MCF 10A (cell line): ENCODE measurements around the gene HARBI1. TPM values are rescaled to one million over a fixed set of nuclear protein-coding genes. Genes with fewer than 3 reads are reported as not detected.

Experiments
- BruUV-seq: library from RNA; stranded (reverse); fragments of 400-500 nt; replicated peaks from 2 replicates; lab custom pipeline; 2021; lab: Mats Ljungman, UMichigan
- CTCF ChIA-PET: fragments of 300-600 bp; sonication (Branson Sonifier 250); formaldehyde crosslinking; extraction: SDS; loops from one replicate; lab custom pipeline; 2021; ENCODE audit warnings: antibody characterized with exemption, inconsistent platforms; lab: Yijun Ruan, JAX
- POLR2A ChIA-PET: fragments of 300-600, 350-650 bp; sonication (Branson Sonifier 250); formaldehyde crosslinking; extraction: SDS; loops from one replicate; lab custom pipeline; 2020; ENCODE audit warnings: antibody characterized with exemption, inconsistent platforms; lab: Yijun Ruan, JAX
- DNase-seq: peaks from one replicate; pipeline ENCODE4 v3.0.0-alpha.2; 2018; ENCODE audit not compliant: unreplicated experiment
- H3K27ac Mint-ChIP-seq: one replicate; pipeline ENCODE4 v1.8.0; 2022; ENCODE audit warnings: mild to moderate bottlenecking, low read depth, mixed read lengths; ENCODE audit not compliant: unreplicated experiment
- H3K27me3 Mint-ChIP-seq: one replicate; pipeline ENCODE4 v1.8.0; 2022; ENCODE audit warnings: mixed read lengths; ENCODE audit not compliant: insufficient read depth, unreplicated experiment
- H3K36me3 Mint-ChIP-seq: one replicate; pipeline ENCODE4 v1.8.0; 2022; ENCODE audit warnings: mild to moderate bottlenecking, moderate library complexity, mixed read lengths; ENCODE audit not compliant: insufficient read depth, unreplicated experiment
- H3K4me1 Mint-ChIP-seq: one replicate; pipeline ENCODE4 v1.8.0; 2022; ENCODE audit warnings: mixed read lengths; ENCODE audit not compliant: insufficient read depth, unreplicated experiment
- H3K4me3 Mint-ChIP-seq: one replicate; pipeline ENCODE4 v1.8.0; 2022; ENCODE audit warnings: mild to moderate bottlenecking, moderate library complexity, mixed read lengths; ENCODE audit not compliant: unreplicated experiment
- H3K9me3 Mint-ChIP-seq: one replicate; pipeline ENCODE4 v1.8.0; 2022; ENCODE audit warnings: mixed read lengths; ENCODE audit not compliant: unreplicated experiment
- intact Hi-C: fragments of 100-400 bp; cut with micrococcal nuclease; formaldehyde crosslinking; loops from 2 replicates; pipeline ENCODE4 v1.14.1; 2022
- total RNA-seq: library from RNA; stranded (reverse); gene quantifications from 2 replicates; pipeline ENCODE4 v1.2.3, GENCODE V29; 2022
- TF ChIP-seq, protein P1 (sequence below): fragments of 200-600 bp; IDR thresholded peaks from one replicate; pipeline ENCODE4 v1.8.0; 2022; ENCODE audit warnings: antibody characterized with exemption, mild to moderate bottlenecking; ENCODE audit not compliant: unreplicated experiment

HARBI1 gene
- total RNA-seq, 1 experiment from 2014 or later, result 6.8 TPM

- DNase-seq, result no peak
- H3K27me3 Mint-ChIP-seq, result no peaks in the 10 kb centered on the region
- POLR2A ChIA-PET, result interaction anchor here (0.8 to 4.6 kb wide), 2 partner anchors 10 to 46 kb away, joined by 5 to 14 read pairs; no protein-coding TSS in a partner anchor
- TF ChIP-seq, protein P1, sequence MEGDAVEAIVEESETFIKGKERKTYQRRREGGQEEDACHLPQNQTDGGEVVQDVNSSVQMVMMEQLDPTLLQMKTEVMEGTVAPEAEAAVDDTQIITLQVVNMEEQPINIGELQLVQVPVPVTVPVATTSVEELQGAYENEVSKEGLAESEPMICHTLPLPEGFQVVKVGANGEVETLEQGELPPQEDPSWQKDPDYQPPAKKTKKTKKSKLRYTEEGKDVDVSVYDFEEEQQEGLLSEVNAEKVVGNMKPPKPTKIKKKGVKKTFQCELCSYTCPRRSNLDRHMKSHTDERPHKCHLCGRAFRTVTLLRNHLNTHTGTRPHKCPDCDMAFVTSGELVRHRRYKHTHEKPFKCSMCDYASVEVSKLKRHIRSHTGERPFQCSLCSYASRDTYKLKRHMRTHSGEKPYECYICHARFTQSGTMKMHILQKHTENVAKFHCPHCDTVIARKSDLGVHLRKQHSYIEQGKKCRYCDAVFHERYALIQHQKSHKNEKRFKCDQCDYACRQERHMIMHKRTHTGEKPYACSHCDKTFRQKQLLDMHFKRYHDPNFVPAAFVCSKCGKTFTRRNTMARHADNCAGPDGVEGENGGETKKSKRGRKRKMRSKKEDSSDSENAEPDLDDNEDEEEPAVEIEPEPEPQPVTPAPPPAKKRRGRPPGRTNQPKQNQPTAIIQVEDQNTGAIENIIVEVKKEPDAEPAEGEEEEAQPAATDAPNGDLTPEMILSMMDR, result no peak
- no peak overlapping the region for H3K4me3 Mint-ChIP-seq
- intact Hi-C loops, result no loop called here
- no peaks in the 10 kb centered on the region for H3K9me3 Mint-ChIP-seq
- CTCF ChIA-PET, result interaction anchor here (0.6 kb wide), 1 partner anchor 135 kb away, joined by 3 read pairs; no protein-coding TSS in a partner anchor
- peaks cover 83% of the 10 kb centered on the region for H3K36me3 Mint-ChIP-seq
- no peaks in the 10 kb centered on the region for H3K4me1 Mint-ChIP-seq
- no TSS peak for BruUV-seq
- H3K27ac Mint-ChIP-seq, result no peak overlapping the region
Observed at GRCh38 chr11:46664612-46665011, 47.6 kb upstream of the HARBI1 start.

DNA sequence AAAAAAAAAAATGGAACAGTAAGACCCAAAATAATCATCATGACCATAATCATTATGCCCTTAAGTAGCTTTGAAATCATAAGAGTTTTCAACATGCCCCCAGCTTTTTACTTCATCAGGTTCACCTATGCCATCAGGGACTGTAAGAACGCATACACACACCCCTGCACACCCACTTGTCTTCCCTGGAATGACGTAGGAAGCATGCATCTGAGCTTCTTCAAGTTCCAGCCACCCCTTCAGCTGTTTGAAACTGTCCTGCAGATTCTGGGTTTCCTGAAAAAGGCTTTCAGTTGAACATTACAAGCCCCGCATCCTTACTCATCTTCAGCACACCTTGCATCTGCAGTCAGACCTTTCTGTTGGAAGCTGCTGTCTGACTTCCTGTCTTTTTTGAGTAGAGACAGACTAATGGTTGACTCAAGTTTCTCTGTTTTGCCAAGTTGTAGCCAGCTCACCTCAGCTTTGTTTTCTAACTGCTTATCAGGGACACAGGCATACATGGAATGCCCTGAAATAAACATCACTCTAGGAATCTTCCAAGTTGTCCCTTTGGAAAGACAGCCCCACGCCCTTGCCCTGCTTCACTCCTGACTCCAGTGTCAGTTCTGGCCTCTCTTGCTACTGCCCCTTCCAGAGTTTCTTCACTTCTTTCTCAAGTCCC lies 46.4 kb upstream of the HARBI1 start:
- ChIA-PET POLR2A (interaction anchor here (0.6 to 4.6 kb wide), 2 partner anchors 11 to 109 kb away, joined by 4 to 14 read pairs; no protein-coding TSS in a partner anchor), CTCF (interaction anchor here (0.6 kb wide), 2 partner anchors 295 to 691 kb away, joined by 3 read pairs; no protein-coding TSS in a partner anchor)
- intact Hi-C loops, result no loop called here
- DNase-seq, result no peak
- H3K36me3 Mint-ChIP-seq, result peaks cover 87% of the 10 kb centered on the region
- H3K4me3 Mint-ChIP-seq, result no peak overlapping the region
- TF ChIP-seq, protein P1, result no peak
- H3K9me3 Mint-ChIP-seq, result no peaks in the 10 kb centered on the region
- BruUV-seq, result no TSS peak
- peaks cover under 1% of the 10 kb centered on the region for H3K4me1 Mint-ChIP-seq
- H3K27ac Mint-ChIP-seq, result peak overlapping the region; percentile 44
- H3K27me3 Mint-ChIP-seq, result no peaks in the 10 kb centered on the region

- H3K9me3 Mint-ChIP-seq, result no peaks in the 10 kb centered on the region
- H3K4me1 Mint-ChIP-seq, result peaks cover 10% of the 10 kb centered on the region
- no TSS peak for BruUV-seq
- no peak overlapping the region for H3K27ac Mint-ChIP-seq
- no peaks in the 10 kb centered on the region for H3K27me3 Mint-ChIP-seq
- POLR2A ChIA-PET, result interaction anchor here (4.6 kb wide), 1 partner anchor 12 kb away, joined by 14 read pairs; no protein-coding TSS in a partner anchor
- no peak overlapping the region for H3K4me3 Mint-ChIP-seq
- DNase-seq, result no peak
- intact Hi-C loops, result no loop called here
- H3K36me3 Mint-ChIP-seq, result peaks cover 92% of the 10 kb centered on the region
- CTCF ChIA-PET, result interaction anchor here (1.5 kb wide), 1 partner anchor 11 kb away, joined by 5 read pairs; no protein-coding TSS in a partner anchor
- TF ChIP-seq, protein P1, result no peak
Observed at GRCh38 chr11:46662366-46662765, 45.3 kb upstream of the HARBI1 start.

GRCh38 chr11:46661836-46662235 lies 44.8 kb upstream of the HARBI1 start:
- TF ChIP-seq, protein P1, result no peak
- Mint-ChIP-seq H3K36me3 (peaks cover 94% of the 10 kb centered on the region), H3K4me1 (peaks cover 12% of the 10 kb centered on the region), H3K27ac (no peak overlapping the region), H3K4me3 (no peak overlapping the region), H3K9me3 (no peaks in the 10 kb centered on the region), H3K27me3 (no peaks in the 10 kb centered on the region)
- DNase-seq, result no peak
- ChIA-PET CTCF (interaction anchor here (1.5 kb wide), 1 partner anchor 12 kb away, joined by 5 read pairs; no protein-coding TSS in a partner anchor), POLR2A (interaction anchor here (0.8 kb wide), 1 partner anchor 13 kb away, joined by 3 read pairs; no protein-coding TSS in a partner anchor)
- BruUV-seq, result no TSS peak
- intact Hi-C loops, result no loop called here
